ENCODE data around the gene ERMN.
A peak's percentile ranks its signal among the peaks of the same experiment; 100 is the strongest.
"Not testable (repeated sequence)": the region's sequence is repeated elsewhere in the genome, so short reads cannot be mapped to it uniquely, and the experiment has no call there.

Gene ERMN, protein sequence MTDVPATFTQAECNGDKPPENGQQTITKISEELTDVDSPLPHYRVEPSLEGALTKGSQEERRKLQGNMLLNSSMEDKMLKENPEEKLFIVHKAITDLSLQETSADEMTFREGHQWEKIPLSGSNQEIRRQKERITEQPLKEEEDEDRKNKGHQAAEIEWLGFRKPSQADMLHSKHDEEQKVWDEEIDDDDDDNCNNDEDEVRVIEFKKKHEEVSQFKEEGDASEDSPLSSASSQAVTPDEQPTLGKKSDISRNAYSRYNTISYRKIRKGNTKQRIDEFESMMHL

DNA sequence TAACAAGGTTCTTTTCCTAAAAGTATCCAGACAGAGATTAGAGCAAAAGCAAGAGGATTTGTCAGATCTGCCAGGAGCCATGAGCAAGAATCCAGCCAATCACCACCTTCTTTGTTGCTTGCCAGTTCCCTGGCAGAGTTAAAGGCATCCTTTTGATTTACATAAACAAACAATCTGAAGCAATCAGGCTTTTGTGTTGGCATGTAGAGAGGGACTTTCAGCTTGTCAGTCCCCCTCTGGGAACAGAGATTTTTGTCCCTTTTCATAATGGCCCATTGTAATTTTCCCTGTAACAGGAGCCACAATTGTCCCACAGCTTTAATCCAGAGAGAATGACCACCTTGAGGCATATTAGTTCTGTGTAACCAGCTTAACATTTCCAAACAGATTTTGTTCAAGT, at the start of gene ERMN:
TSS of gene ERMN (minus strand) at position 39 of the 400 bp plus-strand sequence. CDS start 182 bp downstream, outside the sequence.
- DNase-seq (ENCODE audit: low spot score), result no peak

DNA sequence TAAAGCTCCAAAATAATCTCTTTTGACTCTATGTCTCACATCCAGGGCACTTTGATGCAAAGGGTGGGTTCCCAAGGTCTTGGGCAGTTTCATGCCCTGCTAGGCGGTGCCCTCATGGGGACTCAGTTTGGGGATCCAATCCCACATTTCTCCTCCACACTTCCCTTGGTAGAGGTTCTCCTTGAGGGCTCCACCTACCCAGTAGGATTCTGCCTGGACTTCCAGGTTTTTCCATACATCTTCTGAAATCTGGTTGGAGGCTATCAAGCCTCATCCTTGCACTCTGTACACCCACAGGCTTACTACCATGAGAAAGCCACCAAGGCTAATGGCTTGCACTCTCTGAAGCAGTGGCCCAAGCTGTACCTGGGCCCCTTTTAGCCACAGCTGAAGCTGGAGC, 49.8 kb upstream of the ERMN start:
- no peak for DNase-seq (ENCODE audit: low spot score)

DNA sequence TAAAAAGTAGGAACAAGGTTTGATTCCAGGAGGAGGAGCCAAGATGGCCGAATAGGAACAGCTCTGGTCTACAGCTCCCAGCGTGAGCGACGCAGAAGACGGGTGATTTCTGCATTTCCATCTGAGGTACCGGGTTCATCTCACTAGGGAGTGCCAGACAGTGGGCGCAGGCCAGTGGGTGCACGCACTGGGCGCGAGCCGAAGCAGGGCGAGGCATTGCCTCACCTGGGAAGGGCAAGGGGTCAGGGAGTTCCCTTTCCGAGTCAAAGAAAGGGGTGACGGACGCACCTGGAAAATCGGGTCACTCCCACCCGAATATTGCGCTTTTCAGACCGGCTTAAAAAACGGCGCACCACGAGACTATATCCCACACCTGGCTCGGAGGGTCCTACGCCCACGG, 42.9 kb upstream of the ERMN start:
- not testable (repeated sequence) for DNase-seq (ENCODE audit: low spot score)

DNA sequence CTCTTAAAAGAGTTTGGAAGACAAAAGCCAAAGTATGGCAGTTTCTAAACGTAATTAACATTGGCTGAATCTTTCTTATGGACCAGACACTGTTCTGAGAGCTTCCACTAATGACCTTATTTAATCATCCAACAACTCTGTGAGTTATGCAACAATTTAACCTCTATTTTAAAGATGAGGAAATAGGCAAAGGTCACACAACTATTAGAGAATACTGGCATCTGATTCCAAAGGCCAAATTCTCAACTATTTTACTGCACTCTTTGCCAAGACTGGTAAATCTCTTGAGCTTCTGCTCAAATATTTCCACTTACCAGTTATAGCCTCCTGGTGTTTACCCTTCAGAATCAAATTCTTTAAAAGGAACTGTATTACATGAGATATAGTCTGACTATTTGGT, 42.1 kb upstream of the ERMN start:
- DNase-seq (ENCODE audit: low spot score), result no peak

DNA sequence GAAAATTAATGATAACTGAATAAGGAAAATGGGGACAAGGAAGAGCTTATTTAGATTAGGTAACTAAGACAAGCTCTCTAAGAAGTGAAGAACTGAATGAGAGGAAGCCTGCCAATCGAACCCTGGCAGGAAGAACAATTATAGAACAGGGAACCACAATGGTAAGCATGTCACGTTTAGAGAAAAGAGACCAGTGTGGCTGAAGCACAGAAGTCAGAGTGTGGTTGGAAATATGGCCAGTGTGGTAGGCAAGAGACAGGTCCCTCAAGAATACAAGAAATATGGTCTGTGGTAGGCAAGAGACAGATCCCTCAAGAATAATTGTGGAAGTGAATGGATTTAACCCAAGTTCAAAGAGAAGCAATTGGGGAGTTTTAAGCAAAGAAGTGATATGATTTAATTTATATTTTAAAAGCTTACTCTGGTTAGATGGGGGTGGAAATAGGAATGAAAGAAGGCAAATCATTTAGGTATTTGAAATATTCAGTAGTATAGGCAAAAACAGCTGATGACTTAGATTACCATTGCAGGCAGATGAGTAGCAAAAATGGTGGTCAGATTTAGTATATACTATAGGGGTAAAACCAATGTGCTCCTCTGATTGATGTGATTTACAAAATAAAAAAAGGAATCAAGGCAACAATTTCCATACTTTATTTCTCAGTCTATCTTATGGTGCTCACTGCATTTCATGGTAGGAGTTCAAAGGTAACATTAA, 38.8 kb upstream of the ERMN start:
- DNase-seq (ENCODE audit: low spot score), result no peak

DNA sequence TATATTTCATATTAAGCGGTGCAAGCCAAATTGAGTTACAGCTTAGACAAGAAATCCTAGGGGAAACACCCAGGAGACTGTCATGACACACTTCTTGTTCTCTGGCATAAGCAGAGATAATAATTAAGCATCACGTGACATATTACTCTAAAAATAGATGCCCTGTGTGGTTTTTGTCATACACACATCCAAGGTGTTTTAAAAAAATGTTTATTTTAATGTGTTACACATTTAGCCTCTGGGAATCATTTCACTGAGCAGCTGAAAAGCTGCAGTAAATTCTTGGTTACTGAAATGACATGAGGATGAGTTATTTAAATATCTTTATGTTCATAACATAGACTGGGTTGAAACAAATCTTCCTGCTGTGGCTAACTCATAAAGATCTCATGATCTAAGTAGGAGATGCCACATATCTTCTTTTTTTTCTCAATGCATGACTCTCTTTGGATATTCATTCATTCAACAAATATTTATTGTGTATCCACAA, 38.0 kb upstream of the ERMN start:
- DNase-seq (ENCODE audit: low spot score), result no peak

DNA sequence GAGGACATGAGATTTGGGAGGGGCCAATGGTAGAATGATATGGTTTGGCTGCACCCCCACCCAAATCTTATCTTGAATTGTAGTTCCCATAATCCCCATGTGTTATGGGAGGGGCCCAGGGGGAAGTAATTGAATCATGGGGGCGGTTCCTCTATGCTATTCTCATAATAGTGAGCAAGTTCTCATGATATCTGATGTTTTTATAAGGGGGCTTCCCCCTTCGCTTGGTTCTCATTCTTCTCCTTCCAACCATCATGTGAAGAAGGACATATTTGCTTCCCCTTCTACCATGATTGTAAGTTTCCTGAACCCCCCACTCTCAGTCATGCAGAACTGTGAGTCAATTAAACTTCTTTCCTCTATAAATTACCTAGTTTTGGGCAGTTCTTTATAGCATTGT, 37.0 kb upstream of the ERMN start:
- DNase-seq (ENCODE audit: low spot score), result no peak

DNA sequence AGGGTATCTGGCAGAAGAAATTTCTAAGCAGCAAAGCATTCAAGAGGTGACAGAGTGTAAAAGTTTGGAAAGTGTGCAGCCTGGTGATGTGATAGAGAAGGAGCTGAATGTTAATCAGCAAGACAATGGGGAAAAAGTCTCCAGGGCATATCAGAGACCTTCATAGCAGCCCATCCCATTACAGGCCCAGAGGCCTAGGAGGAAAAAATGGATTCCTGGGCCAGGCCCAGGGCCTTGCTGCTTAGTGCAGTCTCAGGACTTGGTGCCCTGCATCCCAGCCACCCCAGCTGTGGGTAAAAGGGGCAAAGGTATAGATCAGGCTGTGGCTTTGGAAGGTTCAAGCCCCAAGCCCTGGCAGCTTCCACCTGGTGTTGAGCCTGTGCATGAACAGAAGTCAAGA, 35.9 kb upstream of the ERMN start:
- DNase-seq (ENCODE audit: low spot score), result no peak

DNA sequence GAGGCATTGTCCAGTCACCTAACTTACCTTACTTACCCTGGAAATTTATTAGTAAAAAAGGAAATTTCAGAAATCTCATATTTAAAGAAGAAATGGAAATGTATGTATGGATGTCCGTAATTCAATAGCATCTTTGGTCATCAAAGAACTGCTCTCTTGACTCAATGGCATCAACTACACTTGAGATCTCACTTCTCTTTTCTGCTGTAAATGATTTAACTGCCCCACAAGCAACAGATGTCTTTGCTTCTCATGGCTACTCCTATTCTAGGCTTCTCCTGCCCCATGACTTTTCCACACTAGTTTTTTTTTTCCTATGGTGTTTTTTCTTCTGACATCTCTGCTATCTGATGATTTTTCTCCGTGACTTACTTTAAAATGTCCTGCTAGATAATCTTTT, 34.0 kb upstream of the ERMN start:
- no peak for DNase-seq (ENCODE audit: low spot score)

DNA sequence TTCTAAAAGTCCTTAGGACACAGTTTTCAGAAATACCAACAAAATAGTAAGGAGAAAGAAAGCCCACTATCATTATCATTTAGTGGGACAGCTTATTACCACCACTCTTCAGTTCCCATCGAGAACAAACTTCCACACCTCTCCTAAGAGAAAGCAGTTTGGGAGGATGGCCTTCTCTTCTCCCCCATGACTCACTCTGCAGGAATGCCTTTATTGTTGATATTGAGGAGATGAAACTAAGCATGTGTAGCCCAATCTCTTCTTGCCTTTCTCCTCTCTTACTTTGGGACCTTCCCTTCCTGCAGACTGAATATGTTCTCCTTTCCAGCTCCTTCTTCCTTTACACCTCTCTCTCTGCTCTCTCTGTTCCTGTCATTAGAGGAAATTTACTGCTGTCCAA, 30.0 kb upstream of the ERMN start:
- DNase-seq (ENCODE audit: low spot score), result no peak

DNA sequence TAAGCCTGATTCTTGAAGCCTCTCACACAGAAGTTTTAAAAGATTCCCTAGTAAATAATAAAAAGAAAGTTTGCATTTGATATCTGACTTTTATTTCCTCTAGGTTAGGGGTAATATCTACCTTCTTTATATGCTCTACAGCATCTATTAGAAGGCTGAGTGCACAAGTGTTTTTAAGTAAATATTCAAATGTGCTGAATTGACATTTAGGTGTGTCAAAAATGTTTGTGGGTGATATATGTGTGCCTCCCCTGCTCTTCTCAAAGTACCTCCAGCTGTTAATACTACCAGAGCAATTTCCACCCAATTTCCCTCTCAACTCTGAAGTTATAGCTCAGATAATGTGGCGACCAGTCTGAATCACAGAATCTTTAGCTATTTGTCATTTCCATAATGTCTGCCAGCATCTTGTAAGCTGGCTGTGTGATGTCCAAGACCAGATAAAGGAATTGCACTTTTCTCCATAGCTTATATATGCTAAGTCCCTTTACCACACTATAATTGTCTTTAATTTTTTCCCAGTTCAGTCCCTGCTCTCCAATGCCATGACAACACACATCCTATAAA, 24.4 kb upstream of the ERMN start:
- no peak for DNase-seq (ENCODE audit: low spot score)

DNA sequence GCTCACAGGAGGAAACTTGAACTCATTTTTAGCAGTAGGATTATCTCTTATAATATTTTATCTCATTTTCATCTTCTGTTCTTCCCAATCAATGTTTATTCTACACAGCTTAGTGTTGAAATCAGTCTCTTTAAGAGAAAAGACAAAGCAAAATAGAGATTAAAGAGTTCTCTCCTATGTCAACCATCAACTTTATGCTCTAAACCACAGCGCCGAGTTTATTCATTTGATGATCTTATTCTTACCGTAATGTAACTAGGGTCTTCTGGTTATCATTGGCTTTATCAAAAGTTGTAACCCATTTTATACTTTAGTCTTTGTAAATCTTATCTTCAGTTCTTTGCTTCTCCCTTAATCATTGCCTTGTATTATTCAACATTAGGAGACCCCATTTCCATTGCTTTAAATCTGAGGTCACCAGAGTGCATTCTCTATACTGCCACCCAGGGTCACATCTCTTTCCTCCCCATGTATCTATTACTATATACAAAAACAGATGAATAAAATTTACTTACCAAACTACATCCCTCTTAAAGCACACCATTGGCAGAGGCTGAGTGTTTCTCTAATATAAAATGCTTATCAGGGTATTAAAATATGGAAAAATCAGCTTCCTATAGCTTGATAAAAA, 22.8 kb upstream of the ERMN start:
- no peak for DNase-seq (ENCODE audit: low spot score)

DNA sequence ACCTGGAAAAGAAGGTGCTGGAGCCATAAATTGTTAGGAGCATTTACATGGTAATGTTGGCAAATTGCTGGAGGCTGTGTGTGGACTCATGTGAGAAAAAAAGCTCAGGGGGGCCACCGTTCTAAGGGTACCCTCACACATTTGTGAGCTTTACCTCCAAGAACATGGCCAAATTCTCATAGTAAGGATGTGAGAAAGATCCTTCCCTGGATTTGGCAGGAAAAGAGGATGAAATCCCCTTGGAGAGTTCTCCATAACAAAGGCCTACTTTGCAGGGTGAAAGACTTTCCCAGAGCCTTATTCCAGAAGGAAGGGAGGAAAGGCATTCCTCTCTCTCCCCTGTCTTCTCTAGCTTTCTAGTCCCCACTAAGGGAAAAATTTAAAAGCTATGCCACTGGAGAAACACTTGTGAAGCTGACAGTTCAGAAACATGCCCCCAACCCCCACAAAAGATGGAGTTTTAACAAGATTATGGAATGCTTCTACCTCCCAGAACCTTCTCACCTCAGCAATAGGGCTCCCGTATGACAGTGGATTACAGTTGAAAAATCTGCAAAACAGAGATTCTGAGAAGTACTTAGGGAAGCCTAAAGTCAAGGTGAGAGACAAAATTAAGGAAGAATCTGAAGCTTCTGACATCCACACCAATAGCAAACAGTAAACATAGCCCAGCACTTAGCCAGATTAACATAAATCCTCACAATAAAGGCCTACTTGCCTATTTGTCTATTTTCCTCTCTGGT, 20.2 kb upstream of the ERMN start:
- no peak for DNase-seq (ENCODE audit: low spot score)

DNA sequence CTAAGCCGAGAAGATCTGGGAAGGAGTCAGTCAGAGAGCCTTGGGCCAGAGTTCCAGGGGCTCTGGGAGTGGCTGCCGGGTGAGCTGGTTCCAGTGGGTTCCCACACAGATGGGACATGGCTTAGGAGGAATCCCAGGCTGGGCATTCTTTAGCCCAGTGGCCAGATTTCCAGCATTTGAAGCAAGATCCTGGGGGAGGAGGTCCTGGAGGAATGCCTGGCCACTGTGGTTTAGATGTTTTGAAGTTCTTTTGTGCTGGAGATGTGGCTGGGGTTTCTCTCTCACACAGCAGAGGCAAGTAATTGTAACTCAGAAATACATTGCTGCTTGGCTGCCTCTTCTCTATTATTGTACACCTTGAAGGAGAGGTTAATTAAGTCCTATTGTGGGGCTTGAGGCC, 15.8 kb upstream of the ERMN start:
- not testable (repeated sequence) for DNase-seq (ENCODE audit: low spot score)

DNA sequence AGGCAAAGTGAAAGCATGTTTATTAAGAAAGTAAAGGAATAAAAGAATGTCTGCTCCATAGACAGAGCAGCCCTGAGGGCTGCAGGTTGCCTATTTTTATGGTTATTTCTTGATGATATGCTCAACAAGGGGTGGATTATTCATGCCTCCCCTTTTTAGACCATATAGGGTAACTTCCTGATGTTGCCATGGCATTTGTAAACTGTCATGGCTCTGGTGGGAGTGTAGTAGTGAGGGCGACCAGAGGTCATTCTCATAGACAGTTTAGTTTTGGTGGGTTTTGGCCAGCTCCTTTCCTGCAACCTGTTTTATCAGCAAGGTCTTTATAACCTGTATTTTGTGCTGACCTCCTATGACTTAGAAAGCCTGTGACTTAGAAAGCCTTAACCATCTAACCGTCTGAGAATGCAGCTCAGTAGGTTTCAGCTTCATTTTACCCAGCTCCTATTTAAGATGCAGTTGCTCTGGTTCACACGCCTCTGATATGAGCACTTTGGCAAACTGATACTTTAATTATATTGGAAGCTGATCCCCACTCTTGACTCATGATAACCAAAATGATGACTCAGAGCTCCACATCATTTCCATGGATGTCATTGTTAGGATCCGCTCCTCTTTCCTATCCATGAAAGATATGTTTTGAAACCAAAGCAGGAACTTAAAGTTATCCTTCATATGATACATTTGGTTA, 14.5 kb upstream of the ERMN start:
- DNase-seq (ENCODE audit: low spot score), result no peak

DNA sequence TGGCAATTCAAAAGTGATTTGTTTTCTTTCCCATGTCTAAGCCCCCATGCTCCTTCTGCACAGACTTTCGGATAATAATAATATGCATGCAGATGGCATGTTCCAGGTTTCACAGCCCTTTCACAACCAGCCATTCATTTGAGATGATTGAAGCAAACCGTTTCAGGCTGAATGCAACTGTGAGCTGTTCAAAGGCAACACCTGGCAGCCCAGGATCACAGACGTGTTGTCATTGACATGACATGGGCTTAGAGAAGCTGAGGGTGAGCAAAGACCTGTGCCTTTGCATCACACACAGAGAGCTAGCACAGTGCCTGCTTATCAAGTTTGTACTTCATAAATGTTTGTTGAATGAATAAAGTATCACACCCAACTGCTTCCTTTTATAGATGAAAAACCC, 12.4 kb upstream of the ERMN start:
- DNase-seq (ENCODE audit: low spot score), result no peak

DNA sequence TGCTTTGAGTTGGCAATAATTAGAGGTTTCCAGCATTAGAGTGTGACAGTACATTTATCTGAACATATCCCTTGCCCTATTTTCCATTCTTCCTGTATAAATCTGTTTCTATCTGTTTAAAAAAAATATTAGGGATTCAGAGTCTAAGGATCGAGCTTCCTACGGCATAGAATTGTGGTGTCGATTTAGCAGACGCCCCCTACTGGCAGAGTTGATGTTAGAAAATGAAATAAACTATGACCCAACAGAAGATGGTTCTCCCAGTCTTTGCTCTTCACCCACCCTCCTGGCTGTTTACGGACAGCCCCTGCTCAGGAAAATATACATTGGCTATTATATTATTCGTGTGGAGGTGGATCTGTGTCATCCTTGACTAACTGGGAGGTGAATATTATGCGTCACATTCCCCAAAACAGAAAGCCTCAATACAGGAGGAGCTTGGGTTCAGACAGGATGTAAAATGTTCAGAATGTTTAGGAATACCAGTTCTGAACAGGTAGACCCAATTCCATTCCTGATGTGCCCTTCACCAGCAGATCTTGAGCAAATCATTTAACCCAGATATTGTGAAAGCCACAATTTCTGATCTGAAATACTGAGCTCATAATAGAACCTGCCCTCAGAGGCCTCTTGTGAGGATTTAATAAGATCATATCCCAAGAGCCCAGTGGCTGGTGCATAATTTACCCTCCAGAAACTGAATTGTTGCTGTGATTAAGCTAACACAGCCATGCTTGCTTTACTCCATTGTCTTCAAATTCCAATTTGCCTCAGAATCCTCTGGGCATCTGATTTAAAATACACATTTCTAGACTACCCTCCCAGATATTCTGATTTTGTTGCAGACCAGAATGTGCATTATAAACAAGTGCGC, 10.8 kb upstream of the ERMN start:
- peak; percentile 45 for DNase-seq (ENCODE audit: low spot score)

DNA sequence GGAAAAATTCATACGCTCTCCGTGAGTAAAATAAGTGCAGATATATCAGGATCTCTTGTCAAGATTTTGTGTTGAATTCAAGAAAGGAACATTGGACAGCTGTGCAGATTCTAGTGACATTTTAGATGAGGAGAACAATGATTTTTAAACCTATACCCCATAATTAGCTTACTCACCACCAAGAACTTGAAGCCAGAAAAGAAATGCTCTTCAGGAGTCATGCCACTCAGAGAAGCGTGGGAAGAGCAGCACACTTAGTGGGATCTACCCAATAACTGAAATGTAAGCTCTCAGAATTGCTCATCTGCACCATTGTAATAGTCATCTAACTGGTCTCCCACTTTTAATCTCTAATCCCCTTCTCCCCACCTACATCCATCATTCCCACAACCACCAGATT, 9.2 kb upstream of the ERMN start:
- no peak for DNase-seq (ENCODE audit: low spot score)

DNA sequence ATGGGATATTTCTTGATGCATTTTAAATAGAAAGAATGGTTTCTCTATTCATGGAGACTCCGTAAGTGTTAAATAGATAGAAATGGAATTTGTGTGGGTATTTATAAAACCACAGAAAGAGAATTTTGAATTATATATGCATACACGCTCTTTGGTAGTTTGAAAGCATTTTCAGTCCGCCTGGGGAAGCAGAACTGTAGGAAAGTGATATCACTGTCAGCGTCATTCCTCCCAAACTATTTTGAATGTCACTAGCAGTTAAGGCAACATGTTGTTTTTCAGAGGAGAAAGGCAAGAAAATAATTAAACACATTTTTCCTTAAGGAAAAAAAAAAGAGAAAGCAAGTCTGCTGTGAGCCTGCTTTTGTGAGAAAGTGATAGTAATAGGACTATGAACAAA, 8.7 kb upstream of the ERMN start:
- DNase-seq (ENCODE audit: low spot score), result no peak

DNA sequence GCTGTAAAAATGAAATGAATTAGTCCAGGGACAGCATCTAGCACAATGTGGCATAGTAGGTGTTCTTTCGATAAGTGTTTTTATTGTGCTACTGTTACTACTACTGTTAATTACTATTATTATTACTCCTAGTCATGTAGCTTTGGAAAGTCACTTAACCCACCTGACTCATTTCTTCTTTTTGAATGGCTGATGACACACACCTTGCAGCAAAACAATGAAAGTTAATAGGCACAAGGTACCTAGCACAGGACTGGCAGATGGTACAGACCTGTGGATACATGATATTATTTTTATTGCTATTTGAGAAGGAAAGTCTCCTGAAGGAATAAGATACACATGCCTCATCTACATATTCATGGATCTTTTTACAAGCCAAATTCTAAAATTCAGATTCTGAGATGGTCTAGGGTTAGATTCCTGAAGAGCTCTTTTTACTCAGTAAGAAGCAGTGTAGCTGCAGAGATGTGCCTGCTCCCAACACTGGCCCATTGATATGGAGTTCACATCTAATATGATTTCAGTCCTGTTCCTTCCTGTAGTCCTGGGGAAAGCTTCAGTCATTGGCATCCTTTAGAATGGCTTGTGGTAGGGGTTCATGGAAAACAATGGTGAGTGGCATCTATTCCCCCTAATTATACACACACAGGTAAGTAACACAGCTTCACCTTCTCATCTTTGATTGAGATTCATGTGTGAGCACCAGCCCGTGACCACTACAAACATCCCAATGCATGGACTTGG, 7.9 kb upstream of the ERMN start:
- DNase-seq (ENCODE audit: low spot score), result no peak
